ENCODE data around the gene MAGED4. TPM values are rescaled to one million over a fixed set of nuclear protein-coding genes. Genes with fewer than 3 reads are reported as not detected.

Gene MAGED4
- total RNA-seq, 1 donor from 2014 or later, result 48.2 TPM

DNA sequence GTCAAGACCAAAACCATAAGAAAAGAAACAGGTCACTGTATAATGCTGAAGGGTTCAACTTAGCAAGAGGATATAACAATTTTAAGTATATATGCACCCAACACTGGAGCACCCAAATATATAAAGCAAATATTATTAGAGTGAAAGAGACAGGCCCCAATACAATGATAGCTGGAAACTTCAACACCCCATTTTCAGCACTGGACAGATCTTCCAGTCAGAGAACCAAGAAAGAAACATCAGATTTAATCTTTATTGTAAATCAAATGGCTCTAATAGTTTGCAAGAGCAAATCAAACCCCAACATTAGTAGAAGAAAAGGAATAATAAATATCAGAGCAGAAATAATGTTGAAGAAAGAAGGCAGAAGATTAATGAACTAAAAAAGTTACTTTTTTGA is 36.2 kb downstream of the MAGED4 start:
- H3K36me3 ChIP-seq, result no peaks in the 10 kb centered on the region
- DNase-seq (ENCODE audit: low spot score), result no peak
- no peak overlapping the region for H3K27ac ChIP-seq
- H3K4me1 Mint-ChIP-seq, result no peaks in the 10 kb centered on the region
- no peak overlapping the region for H2AFZ ChIP-seq (replicated peaks)
- H3K36me3 Mint-ChIP-seq, result no peaks in the 10 kb centered on the region
- H3K9ac ChIP-seq, result no peak overlapping the region
- no peak overlapping the region for H3K27ac Mint-ChIP-seq
- no peak for TF ChIP-seq EZH2phosphoT487 (IDR thresholded peaks at IDR 0.05)
- TF ChIP-seq EZH2 (IDR thresholded peaks at IDR 0.05), result no peak
- TF ChIP-seq, protein P1, sequence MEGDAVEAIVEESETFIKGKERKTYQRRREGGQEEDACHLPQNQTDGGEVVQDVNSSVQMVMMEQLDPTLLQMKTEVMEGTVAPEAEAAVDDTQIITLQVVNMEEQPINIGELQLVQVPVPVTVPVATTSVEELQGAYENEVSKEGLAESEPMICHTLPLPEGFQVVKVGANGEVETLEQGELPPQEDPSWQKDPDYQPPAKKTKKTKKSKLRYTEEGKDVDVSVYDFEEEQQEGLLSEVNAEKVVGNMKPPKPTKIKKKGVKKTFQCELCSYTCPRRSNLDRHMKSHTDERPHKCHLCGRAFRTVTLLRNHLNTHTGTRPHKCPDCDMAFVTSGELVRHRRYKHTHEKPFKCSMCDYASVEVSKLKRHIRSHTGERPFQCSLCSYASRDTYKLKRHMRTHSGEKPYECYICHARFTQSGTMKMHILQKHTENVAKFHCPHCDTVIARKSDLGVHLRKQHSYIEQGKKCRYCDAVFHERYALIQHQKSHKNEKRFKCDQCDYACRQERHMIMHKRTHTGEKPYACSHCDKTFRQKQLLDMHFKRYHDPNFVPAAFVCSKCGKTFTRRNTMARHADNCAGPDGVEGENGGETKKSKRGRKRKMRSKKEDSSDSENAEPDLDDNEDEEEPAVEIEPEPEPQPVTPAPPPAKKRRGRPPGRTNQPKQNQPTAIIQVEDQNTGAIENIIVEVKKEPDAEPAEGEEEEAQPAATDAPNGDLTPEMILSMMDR (IDR thresholded peaks at IDR 0.05), result no peak
- H3K4me3 Mint-ChIP-seq, result no peak overlapping the region
- peaks cover 2% of the 10 kb centered on the region for H3K27me3 Mint-ChIP-seq (ENCODE audit: insufficient read depth, low read depth)
- no peaks in the 10 kb centered on the region for H3K9me3 ChIP-seq (ENCODE audit: low read depth)
- H4K20me1 ChIP-seq (ENCODE audit: low read depth), result no peaks in the 10 kb centered on the region
- H3K9me3 Mint-ChIP-seq, result peaks cover 14% of the 10 kb centered on the region
- no peaks in the 10 kb centered on the region for H3K79me2 ChIP-seq (ENCODE audit: low read depth)
- peaks cover 6% of the 10 kb centered on the region for H3K4me1 ChIP-seq
- no peak overlapping the region for H3K4me2 ChIP-seq
- no peak overlapping the region for H3K4me3 ChIP-seq
- H3F3A ChIP-seq (ENCODE audit: low read depth), result no peaks in the 10 kb centered on the region
- H3K27me3 ChIP-seq, result no peaks in the 10 kb centered on the region

Small RNA genes lying within 50 kb of the gene (small RNA-seq; reads per million reads assigned to genes)
- not detected for gene SNORA11D

Other genes starting within 250 kb of the MAGED4 start
- gene MAGED4B, start 115.7 kb upstream of the MAGED4 start, total RNA-seq (ENCODE audit: low replicate concordance), result 65.8 and 98.9 TPM in 2 replicates
- not detected in 2 replicates for gene XAGE2, start 184.1 kb downstream of the MAGED4 start, total RNA-seq (ENCODE audit: low replicate concordance)